PC-3 (cell line): ENCODE measurements around the gene URB1.

Experiments used
- CTCF ChIP-seq: fragments of 300-600 bp; sonication (generic); conservative IDR thresholded peaks from 2 replicates; pipeline ENCODE4 v1.5.1; 2017; ENCODE audit warnings: antibody characterized with exemption, low read depth, mild to moderate bottlenecking, low read length
- EZH2phosphoT487 ChIP-seq: fragments of 300-600 bp; sonication (generic); IDR thresholded peaks from 2 replicates; pipeline ENCODE4 v1.6.1; 2018; ENCODE audit warnings: mild to moderate bottlenecking, antibody characterized with exemption, low read length, borderline replicate concordance

DNA sequence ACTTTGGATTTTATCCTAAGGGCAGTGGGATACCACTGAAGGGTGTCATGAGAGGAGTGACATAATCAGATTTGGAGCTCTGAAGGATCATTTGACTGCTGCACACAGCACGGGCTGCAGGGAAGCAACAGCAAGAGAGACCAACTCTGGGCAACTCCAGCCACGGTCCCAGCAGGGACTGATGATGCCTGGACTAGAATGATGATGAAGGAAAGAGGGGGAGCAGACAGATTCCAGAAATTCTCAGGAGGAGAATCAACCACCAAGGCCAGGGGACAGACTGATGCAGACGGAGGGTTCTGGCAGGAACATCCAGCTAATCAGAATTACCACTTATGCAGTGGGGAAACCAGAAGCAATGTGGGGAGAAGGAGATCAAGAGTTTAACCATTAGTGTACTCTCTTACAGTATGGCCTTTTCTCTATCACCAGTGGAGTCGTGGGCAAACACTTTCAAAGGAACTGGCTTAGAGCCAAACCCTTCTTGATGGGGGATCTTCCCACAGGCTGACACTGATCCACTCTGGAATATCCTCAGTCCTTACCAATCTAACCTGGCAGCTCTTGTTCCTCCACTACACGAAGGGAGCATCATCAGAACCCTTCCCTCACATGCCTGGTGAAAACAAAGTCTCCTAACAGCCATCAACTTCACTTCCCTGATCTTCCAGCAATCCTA is 3.3 kb downstream of the URB1 start:
- TF ChIP-seq CTCF: no peak
- no peak for TF ChIP-seq EZH2phosphoT487
